GM12878 (cell line): Measurements from ENCODE around the gene RFX3. TPM values are rescaled to one million over a fixed set of nuclear protein-coding genes. Genes with fewer than 3 reads are reported as not detected.

Experiments
- BCL11A ChIP-seq: IDR thresholded peaks from 2 replicates; pipeline ENCODE4 v1.6.1; 2011; ENCODE audit warnings: low read depth, low read length
- CBX3 ChIP-seq: fragments of 200-600 bp; sonication (generic); IDR thresholded peaks from 2 replicates; pipeline ENCODE4 v1.6.1; 2016; ENCODE audit warnings: low read depth, borderline replicate concordance
- ETV6 ChIP-seq, 2 experiments: fragments of 450-650 bp in 1 of 2; IDR thresholded peaks in 1 of 2; conservative IDR thresholded peaks in 1 of 2; 2 replicates each; pipeline ENCODE4 v1.6.1; 2014; ENCODE audit warnings: antibody characterized with exemption in 1 of 2, borderline replicate concordance in 1 of 2, low read depth in 1 of 2, mild to moderate bottlenecking in 1 of 2, moderate library complexity in 1 of 2
- EZH2 ChIP-seq: IDR thresholded peaks from 2 replicates; pipeline ENCODE4 v1.6.1; 2012; ENCODE audit warnings: low read depth, mild to moderate bottlenecking, control low read depth, inconsistent platforms, low read length, borderline replicate concordance; ENCODE audit not compliant: control insufficient read depth
- HCFC1 ChIP-seq: fragments of 150-350 bp; IDR thresholded peaks from 2 replicates; pipeline ENCODE4 v1.6.1; 2014; ENCODE audit warnings: low read length
- IKZF2 ChIP-seq, 2 experiments: fragments of 450-650 bp; IDR thresholded peaks; 2 replicates each; pipeline ENCODE4 v1.6.1; 2017; ENCODE audit warnings: mild to moderate bottlenecking in 2 of 2, moderate library complexity in 2 of 2
- KLF5 ChIP-seq: fragments of 450-650 bp; IDR thresholded peaks from 2 replicates; pipeline ENCODE4 v1.6.1; 2014; ENCODE audit warnings: mild to moderate bottlenecking; ENCODE audit not compliant: partially characterized antibody
- NBN ChIP-seq: fragments of 450-650 bp; IDR thresholded peaks from 2 replicates; pipeline ENCODE4 v1.6.1; 2016
- NFXL1 ChIP-seq: fragments of 450-650 bp; IDR thresholded peaks from 2 replicates; pipeline ENCODE4 v1.6.1; 2017; ENCODE audit warnings: antibody characterized with exemption, mild to moderate bottlenecking, borderline replicate concordance
- NFYB ChIP-seq: IDR thresholded peaks from 2 replicates; pipeline ENCODE4 v1.6.1; 2011; ENCODE audit warnings: low read depth, mild to moderate bottlenecking, low read length, improper control_type of control experiment, moderate library complexity; ENCODE audit not compliant: insufficient read depth
- PAX8 ChIP-seq: fragments of 450-650 bp; IDR thresholded peaks from 2 replicates; pipeline ENCODE4 v1.6.1; 2017; ENCODE audit warnings: mild to moderate bottlenecking, moderate library complexity
- PML ChIP-seq: IDR thresholded peaks from 2 replicates; pipeline ENCODE4 v1.6.1; 2012; ENCODE audit warnings: low read length, inconsistent platforms
- SMC3 ChIP-seq: IDR thresholded peaks from 2 replicates; pipeline ENCODE4 v1.6.1; 2011; ENCODE audit warnings: low read length, improper control_type of control experiment, borderline replicate concordance
- STAT1 ChIP-seq: fragments of 450-650 bp; conservative IDR thresholded peaks from 2 replicates; pipeline ENCODE4 v1.6.1; 2014; ENCODE audit warnings: antibody characterized with exemption, mild to moderate bottlenecking
- SUZ12 ChIP-seq: fragments of 200-600 bp; sonication (generic); IDR thresholded peaks from one replicate; pipeline ENCODE4 v1.6.1; 2018; ENCODE audit warnings: antibody characterized with exemption, mild to moderate bottlenecking; ENCODE audit not compliant: unreplicated experiment
- TAF1 ChIP-seq: IDR thresholded peaks from 2 replicates; pipeline ENCODE4 v1.6.1; 2011; ENCODE audit warnings: mild to moderate bottlenecking, low read depth, low read length, borderline replicate concordance
- WRNIP1 ChIP-seq: IDR thresholded peaks from 2 replicates; pipeline ENCODE4 v1.6.1; 2011; ENCODE audit warnings: low read depth, low read length, improper control_type of control experiment, borderline replicate concordance
- ZNF24 ChIP-seq: fragments of 450-650 bp; IDR thresholded peaks from 2 replicates; pipeline ENCODE4 v1.6.1; 2017; ENCODE audit warnings: antibody characterized with exemption, mild to moderate bottlenecking
- ZNF622 ChIP-seq: fragments of 450-650 bp; IDR thresholded peaks from 2 replicates; pipeline ENCODE4 v1.6.1; 2017; ENCODE audit warnings: mild to moderate bottlenecking, inconsistent platforms
- polyA plus RNA-seq, 11 experiments: library from polyadenylated mRNA; depleted of rRNA in 4 of 11; unstranded in 6 of 11; stranded (reverse) in 5 of 11; fragments of >200 nt; fragmentation: Nextera tagmentation in 4 of 11; fragmentation: Illumina TruSeq in 1 of 11; extraction: Ambion mirVana in 4 of 11; extraction: Trizol in 1 of 11; gene quantifications; 1 replicate in 1 of 11; 2 replicates in 10 of 11; pipeline versions ENCODE4 v1.2.1 to v1.2.3, GENCODE V29; 2011 to 2016; ENCODE audit warnings: inconsistent platforms in 2 of 11, missing spikeins in 2 of 11, low read depth in 1 of 11
- total RNA-seq, 4 experiments: library from RNA; depleted of rRNA in 3 of 4; stranded (reverse); fragments of >200 nt in 3 of 4; fragmentation: Illumina TruSeq in 1 of 4; extraction: Trizol in 1 of 4; gene quantifications; 2 replicates each; pipeline versions ENCODE4 v1.2.1 to v1.2.3, GENCODE V29; 2013 to 2021
- TF ChIP-seq, protein P1 (sequence below): fragments of 450-650 bp; IDR thresholded peaks from 2 replicates; pipeline ENCODE4 v1.6.1; 2017; ENCODE audit warnings: mild to moderate bottlenecking
- TF ChIP-seq, protein P2 (sequence below): fragments of 450-650 bp; IDR thresholded peaks from 2 replicates; pipeline ENCODE4 v1.6.1; 2016; ENCODE audit warnings: mild to moderate bottlenecking
- TF ChIP-seq, protein P3 (sequence below): fragments of 450-650 bp; IDR thresholded peaks from 2 replicates; pipeline ENCODE4 v1.6.1; 2014; ENCODE audit warnings: mild to moderate bottlenecking
- TF ChIP-seq, protein P4 (sequence below): IDR thresholded peaks from 2 replicates; pipeline ENCODE4 v1.6.1; 2011; ENCODE audit warnings: mild to moderate bottlenecking, low read depth, low read length, moderate library complexity; ENCODE audit not compliant: insufficient replicate concordance
- TF ChIP-seq, protein P5 (sequence below): IDR thresholded peaks from 2 replicates; pipeline ENCODE4 v1.6.1; 2012; ENCODE audit warnings: low read depth, low read length, improper control_type of control experiment
- TF ChIP-seq, protein P6 (sequence below): IDR thresholded peaks from 2 replicates; pipeline ENCODE4 v1.6.1; 2011; ENCODE audit warnings: borderline replicate concordance, low read depth, mild to moderate bottlenecking, moderate library complexity, low read length; ENCODE audit not compliant: insufficient read depth, poor library complexity, severe bottlenecking

Gene RFX3
- total and polyA plus RNA-seq, 10 of the 15 experiments (the other 5 are each of a cell fraction or from before 2014, with no cell fraction given) = 1.2 to 26.4 (median 6.7) TPM

DNA sequence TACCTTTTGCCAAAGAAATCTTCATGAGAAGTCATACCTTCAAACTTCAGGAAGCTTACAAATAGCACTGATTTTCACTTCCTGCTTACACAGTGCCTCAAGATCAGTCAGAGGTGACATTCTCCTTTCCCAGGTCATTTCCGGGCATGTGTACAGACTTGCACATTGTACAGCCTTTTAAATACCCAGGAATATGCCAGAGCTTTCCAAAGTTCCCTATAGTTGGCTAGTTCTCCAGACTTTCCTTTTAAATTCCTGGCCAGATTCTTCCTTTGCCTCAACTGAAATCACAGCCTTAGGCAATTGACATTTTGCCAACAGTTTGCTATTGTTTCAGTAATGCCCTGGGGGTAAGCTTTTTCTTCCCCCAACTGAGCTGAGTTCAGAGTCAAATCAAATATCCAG is 47.2 kb downstream of the RFX3 start (continued):
- no peak for TF ChIP-seq EZH2
- no peak for TF ChIP-seq PML
- TF ChIP-seq PAX8 = no peak
- peak; percentile 41; the same call in 1 of the 2 replicates for TF ChIP-seq BCL11A
- TF ChIP-seq CBX3 = no peak
- TF ChIP-seq ZNF24 = no peak
- TF ChIP-seq, protein P1, sequence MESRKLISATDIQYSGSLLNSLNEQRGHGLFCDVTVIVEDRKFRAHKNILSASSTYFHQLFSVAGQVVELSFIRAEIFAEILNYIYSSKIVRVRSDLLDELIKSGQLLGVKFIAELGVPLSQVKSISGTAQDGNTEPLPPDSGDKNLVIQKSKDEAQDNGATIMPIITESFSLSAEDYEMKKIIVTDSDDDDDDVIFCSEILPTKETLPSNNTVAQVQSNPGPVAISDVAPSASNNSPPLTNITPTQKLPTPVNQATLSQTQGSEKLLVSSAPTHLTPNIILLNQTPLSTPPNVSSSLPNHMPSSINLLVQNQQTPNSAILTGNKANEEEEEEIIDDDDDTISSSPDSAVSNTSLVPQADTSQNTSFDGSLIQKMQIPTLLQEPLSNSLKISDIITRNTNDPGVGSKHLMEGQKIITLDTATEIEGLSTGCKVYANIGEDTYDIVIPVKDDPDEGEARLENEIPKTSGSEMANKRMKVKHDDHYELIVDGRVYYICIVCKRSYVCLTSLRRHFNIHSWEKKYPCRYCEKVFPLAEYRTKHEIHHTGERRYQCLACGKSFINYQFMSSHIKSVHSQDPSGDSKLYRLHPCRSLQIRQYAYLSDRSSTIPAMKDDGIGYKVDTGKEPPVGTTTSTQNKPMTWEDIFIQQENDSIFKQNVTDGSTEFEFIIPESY = no peak
- no peak for TF ChIP-seq HCFC1
- TF ChIP-seq, protein P2, sequence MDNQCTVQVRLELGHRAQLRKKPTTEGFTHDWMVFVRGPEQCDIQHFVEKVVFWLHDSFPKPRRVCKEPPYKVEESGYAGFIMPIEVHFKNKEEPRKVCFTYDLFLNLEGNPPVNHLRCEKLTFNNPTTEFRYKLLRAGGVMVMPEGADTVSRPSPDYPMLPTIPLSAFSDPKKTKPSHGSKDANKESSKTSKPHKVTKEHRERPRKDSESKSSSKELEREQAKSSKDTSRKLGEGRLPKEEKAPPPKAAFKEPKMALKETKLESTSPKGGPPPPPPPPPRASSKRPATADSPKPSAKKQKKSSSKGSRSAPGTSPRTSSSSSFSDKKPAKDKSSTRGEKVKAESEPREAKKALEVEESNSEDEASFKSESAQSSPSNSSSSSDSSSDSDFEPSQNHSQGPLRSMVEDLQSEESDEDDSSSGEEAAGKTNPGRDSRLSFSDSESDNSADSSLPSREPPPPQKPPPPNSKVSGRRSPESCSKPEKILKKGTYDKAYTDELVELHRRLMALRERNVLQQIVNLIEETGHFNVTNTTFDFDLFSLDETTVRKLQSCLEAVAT = no peak
- TF ChIP-seq, protein P3, sequence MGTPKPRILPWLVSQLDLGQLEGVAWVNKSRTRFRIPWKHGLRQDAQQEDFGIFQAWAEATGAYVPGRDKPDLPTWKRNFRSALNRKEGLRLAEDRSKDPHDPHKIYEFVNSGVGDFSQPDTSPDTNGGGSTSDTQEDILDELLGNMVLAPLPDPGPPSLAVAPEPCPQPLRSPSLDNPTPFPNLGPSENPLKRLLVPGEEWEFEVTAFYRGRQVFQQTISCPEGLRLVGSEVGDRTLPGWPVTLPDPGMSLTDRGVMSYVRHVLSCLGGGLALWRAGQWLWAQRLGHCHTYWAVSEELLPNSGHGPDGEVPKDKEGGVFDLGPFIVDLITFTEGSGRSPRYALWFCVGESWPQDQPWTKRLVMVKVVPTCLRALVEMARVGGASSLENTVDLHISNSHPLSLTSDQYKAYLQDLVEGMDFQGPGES = no peak
- TF ChIP-seq STAT1 = no peak
- TF ChIP-seq SMC3 = no peak
- TF ChIP-seq NFYB = no peak
- peak; percentile 47 to 57; a peak in 1 of 4 replicates for TF ChIP-seq IKZF2 (IDR thresholded peaks at IDR 0.05)
- no peak for TF ChIP-seq WRNIP1
- TF ChIP-seq TAF1 = 0 out of 2 replicates have a peak, but pooled peaks have one; percentile 10
- no peak for TF ChIP-seq KLF5
- TF ChIP-seq, protein P4, sequence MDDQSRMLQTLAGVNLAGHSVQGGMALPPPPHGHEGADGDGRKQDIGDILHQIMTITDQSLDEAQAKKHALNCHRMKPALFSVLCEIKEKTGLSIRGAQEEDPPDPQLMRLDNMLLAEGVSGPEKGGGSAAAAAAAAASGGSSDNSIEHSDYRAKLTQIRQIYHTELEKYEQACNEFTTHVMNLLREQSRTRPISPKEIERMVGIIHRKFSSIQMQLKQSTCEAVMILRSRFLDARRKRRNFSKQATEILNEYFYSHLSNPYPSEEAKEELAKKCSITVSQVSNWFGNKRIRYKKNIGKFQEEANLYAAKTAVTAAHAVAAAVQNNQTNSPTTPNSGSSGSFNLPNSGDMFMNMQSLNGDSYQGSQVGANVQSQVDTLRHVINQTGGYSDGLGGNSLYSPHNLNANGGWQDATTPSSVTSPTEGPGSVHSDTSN = no peak
- no peak for TF ChIP-seq SUZ12
- TF ChIP-seq, protein P5, sequence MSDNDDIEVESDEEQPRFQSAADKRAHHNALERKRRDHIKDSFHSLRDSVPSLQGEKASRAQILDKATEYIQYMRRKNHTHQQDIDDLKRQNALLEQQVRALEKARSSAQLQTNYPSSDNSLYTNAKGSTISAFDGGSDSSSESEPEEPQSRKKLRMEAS = no peak
- TF ChIP-seq ETV6 (conservative IDR thresholded peaks at IDR 0.05 in 1 of 2, IDR thresholded peaks at IDR 0.05 in 1 of 2; ENCODE audit: borderline replicate concordance in 1 of 2, low read depth in 1 of 2) = peak in 1 of 2 experiments; percentile 96; a peak in 2 of 4 replicates
- no peak for TF ChIP-seq NBN
- no peak for TF ChIP-seq NFXL1
- TF ChIP-seq ZNF622 = no peak
- TF ChIP-seq, protein P6, sequence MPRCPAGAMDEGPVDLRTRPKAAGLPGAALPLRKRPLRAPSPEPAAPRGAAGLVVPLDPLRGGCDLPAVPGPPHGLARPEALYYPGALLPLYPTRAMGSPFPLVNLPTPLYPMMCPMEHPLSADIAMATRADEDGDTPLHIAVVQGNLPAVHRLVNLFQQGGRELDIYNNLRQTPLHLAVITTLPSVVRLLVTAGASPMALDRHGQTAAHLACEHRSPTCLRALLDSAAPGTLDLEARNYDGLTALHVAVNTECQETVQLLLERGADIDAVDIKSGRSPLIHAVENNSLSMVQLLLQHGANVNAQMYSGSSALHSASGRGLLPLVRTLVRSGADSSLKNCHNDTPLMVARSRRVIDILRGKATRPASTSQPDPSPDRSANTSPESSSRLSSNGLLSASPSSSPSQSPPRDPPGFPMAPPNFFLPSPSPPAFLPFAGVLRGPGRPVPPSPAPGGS = no peak
